Nephron progenitor cell (in vitro differentiated cells): ENCODE measurements around the gene TMUB1.

Source experiments
- DNase-seq: peaks from one replicate; pipeline ENCODE4 v3.0.0; 2021
- H3K27ac Mint-ChIP-seq: 2 replicates; pipeline ENCODE4 v1.8.0; 2021; ENCODE audit warnings: mild to moderate bottlenecking, moderate library complexity, mixed read lengths
- H3K27me3 Mint-ChIP-seq: 2 replicates; pipeline ENCODE4 v1.8.0; 2021; ENCODE audit warnings: mild to moderate bottlenecking, low read depth, mixed read lengths; ENCODE audit not compliant: poor library complexity
- H3K36me3 Mint-ChIP-seq: 2 replicates; pipeline ENCODE4 v1.8.0; 2021; ENCODE audit warnings: low read depth, mixed read lengths
- H3K4me1 Mint-ChIP-seq: 2 replicates; pipeline ENCODE4 v1.8.0; 2021; ENCODE audit warnings: mixed read lengths
- H3K4me3 Mint-ChIP-seq: 2 replicates; pipeline ENCODE4 v1.8.0; 2021; ENCODE audit warnings: mild to moderate bottlenecking, moderate library complexity, mixed read lengths
- H3K9me3 Mint-ChIP-seq: 2 replicates; pipeline ENCODE4 v1.8.0; 2021; ENCODE audit warnings: mild to moderate bottlenecking, moderate library complexity, mixed read lengths
- TF ChIP-seq, protein P1 (sequence below): fragments of 200-600 bp; sonication (generic); IDR thresholded peaks from 2 replicates; pipeline ENCODE4 v1.5.0; 2021; ENCODE audit warnings: antibody characterized with exemption

Gene TMUB1

DNA sequence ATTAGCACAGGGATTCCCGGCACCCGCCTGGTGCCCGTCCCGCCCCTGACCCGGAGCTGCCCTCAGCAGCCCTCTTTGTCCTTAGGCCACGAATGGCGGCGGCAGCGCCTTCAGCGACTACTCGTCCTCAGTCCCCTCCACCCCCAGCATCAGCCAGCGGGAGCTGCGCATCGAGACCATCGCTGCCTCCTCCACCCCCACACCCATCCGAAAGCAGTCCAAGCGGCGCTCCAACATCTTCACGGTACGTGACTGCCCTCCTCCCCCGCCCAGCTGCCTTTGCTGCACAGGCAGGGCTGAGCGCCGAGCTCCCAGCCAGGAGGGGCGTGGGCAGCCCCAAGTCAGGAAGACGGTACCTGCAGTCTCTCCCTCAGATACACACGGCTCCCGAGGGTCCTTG is 36.6 kb upstream of the TMUB1 start:
- TF ChIP-seq, protein P1, sequence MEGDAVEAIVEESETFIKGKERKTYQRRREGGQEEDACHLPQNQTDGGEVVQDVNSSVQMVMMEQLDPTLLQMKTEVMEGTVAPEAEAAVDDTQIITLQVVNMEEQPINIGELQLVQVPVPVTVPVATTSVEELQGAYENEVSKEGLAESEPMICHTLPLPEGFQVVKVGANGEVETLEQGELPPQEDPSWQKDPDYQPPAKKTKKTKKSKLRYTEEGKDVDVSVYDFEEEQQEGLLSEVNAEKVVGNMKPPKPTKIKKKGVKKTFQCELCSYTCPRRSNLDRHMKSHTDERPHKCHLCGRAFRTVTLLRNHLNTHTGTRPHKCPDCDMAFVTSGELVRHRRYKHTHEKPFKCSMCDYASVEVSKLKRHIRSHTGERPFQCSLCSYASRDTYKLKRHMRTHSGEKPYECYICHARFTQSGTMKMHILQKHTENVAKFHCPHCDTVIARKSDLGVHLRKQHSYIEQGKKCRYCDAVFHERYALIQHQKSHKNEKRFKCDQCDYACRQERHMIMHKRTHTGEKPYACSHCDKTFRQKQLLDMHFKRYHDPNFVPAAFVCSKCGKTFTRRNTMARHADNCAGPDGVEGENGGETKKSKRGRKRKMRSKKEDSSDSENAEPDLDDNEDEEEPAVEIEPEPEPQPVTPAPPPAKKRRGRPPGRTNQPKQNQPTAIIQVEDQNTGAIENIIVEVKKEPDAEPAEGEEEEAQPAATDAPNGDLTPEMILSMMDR = no peak
- DNase-seq = no peak
- Mint-ChIP-seq H3K27ac (no peak overlapping the region), H3K9me3 (no peaks in the 10 kb centered on the region), H3K4me3 (no peak overlapping the region), H3K36me3 (peaks cover 47% of the 10 kb centered on the region), H3K27me3 (peaks cover 42% of the 10 kb centered on the region), H3K4me1 (peaks cover 18% of the 10 kb centered on the region)

DNA sequence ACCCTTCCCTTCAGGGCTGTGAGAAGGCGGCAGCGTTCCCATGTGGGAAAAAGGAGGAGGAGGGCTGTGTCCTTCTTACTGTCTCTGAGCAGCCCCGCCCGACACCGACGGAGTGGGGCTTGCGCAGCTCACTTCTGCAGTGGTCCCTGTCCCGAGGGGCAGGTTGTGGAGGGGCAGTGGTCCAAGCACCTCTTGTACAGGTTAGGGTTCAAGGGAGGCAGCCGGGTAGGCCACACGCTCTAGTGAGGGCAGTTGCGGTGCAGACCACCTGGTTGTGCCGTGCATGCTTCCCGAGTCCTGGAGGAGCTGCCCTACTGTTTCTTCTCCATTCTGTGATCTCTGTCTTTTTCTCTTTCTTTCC is 35.7 kb upstream of the TMUB1 start:
- H3K4me1 Mint-ChIP-seq = peaks cover 12% of the 10 kb centered on the region
- peaks cover 37% of the 10 kb centered on the region for H3K27me3 Mint-ChIP-seq

DNA sequence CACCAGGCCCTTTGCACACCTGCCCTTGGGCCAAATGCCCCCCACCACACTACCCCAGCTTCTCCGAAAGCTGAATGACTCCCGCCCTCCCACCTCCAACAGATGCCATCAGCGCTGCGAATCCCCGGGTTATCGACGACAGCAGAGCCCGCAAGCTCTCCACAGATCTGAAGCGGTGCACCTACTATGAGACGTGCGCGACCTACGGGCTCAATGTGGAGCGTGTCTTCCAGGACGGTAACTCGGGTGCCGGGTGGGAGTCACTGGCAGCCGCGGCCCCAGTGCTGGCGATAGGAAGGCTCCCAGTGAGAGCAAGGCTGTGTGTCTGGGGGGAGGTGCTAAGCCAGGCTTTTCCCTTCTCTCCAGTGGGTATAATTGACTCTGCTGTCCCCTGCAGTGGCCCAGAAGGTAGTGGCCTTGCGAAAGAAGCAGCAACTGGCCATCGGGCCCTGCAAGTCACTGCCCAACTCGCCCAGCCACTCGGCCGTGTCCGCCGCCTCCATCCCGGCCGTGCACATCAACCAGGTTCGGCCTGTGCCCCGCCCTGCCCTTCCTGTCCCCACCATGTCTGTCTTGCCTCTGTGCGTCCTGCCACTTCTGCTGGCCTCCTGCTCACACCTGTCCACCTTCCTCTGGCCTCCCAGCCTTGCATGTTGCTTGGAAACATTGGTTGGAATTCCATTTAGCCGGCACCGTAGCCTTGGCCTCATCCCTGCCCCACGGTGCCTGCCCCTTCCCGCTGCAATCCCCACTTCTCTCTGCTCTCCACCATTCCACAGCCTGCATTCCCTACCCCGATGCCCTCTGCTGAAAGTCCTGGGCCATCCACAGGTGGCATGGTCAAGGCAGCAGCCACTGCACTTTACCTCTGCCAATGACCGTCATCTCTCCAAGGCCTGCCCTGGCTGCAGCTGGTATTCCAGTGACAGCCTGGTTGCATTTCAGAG is 35.1 kb upstream of the TMUB1 start:
- TF ChIP-seq, protein P1 = no peak
- H3K4me3 Mint-ChIP-seq = no peak overlapping the region
- H3K27me3 Mint-ChIP-seq = peaks cover 40% of the 10 kb centered on the region
- H3K9me3 Mint-ChIP-seq = no peaks in the 10 kb centered on the region
- H3K27ac Mint-ChIP-seq = no peak overlapping the region
- no peak for DNase-seq
- peaks cover 34% of the 10 kb centered on the region for H3K36me3 Mint-ChIP-seq
- H3K4me1 Mint-ChIP-seq = peaks cover 13% of the 10 kb centered on the region

More for the DNA sequence above, 35.7 kb upstream of the TMUB1 start:
- H3K36me3 Mint-ChIP-seq = peaks cover 41% of the 10 kb centered on the region
- H3K4me3 Mint-ChIP-seq = no peak overlapping the region
- no peaks in the 10 kb centered on the region for H3K9me3 Mint-ChIP-seq
- TF ChIP-seq, protein P1 = no peak
- no peak for DNase-seq
- H3K27ac Mint-ChIP-seq = no peak overlapping the region

DNA sequence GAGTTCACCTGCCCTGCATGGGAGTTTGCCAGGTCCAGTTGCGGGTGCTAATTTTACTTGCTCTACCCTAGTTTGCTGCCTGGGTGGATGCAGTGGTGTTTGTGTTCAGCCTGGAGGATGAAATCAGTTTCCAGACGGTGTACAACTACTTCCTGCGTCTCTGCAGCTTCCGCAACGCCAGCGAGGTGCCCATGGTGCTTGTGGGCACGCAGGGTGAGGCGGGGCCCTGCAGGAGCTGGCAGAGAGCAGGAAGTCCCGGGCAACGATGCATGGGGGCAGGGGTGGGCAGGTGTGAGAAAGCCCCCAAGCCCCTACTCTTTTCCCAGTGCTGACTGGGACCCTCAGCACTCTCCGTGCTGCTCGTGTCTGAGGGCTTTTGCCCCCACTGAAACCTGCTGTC is 34.3 kb upstream of the TMUB1 start:
- no peak overlapping the region for H3K4me3 Mint-ChIP-seq
- H3K4me1 Mint-ChIP-seq = peaks cover 21% of the 10 kb centered on the region
- no peaks in the 10 kb centered on the region for H3K9me3 Mint-ChIP-seq
- peaks cover 47% of the 10 kb centered on the region for H3K27me3 Mint-ChIP-seq
- H3K36me3 Mint-ChIP-seq = peaks cover 32% of the 10 kb centered on the region
- H3K27ac Mint-ChIP-seq = no peak overlapping the region
- no peak for DNase-seq
- TF ChIP-seq, protein P1 = no peak

DNA sequence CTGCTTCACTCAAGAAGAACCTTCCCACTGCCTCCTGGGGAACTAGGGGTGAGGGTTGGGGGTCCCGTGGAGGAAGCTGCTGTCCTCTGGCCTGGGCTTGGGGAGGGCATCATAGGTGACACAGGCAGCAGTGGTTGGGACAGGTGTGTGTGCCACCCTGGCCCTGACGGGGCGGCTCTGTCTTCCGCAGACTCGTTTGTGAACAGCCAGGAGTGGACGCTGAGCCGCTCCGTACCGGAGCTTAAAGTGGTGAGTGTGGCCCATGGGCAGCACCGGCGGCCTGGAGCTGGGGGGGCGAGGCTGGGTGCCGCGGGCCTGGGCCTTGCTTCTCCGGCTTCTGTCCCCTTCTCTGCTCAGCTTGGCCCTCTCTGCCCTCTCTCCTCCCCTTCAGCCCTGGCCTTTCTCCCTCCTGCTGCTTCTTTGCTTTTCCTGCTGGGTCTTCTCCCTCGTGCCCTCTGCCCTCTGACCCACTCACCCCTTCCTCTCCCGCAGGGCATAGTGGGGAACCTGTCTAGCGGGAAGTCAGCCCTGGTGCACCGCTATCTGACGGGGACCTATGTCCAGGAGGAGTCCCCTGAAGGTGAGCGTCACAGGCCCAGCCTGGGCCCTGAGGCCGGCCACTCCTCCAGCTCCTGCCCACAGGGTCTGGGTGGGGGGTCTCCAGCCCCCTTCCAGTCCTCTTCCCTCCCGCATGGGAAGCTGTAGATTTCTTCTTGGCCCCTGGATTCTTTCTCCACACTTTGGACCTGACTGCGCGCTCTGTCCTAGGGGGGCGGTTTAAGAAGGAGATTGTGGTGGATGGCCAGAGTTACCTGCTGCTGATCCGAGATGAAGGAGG is 33.5 kb upstream of the TMUB1 start:
- DNase-seq = no peak
- Mint-ChIP-seq H3K27ac (no peak overlapping the region), H3K36me3 (peaks cover 31% of the 10 kb centered on the region), H3K4me1 (peaks cover 28% of the 10 kb centered on the region), H3K9me3 (no peaks in the 10 kb centered on the region), H3K4me3 (no peak overlapping the region), H3K27me3 (peaks cover 53% of the 10 kb centered on the region)
- TF ChIP-seq, protein P1 = no peak
